Colonic mucosa (tissue), 4 donors: ENCODE measurements around the gene ANK3. TPM values are rescaled to one million over a fixed set of nuclear protein-coding genes. Genes with fewer than 3 reads are reported as not detected.

Source experiments
- DNase-seq: peaks from one replicate; pipeline ENCODE4 v3.0.0-alpha.2; 2020
- H3K27ac ChIP-seq: fragments of 200-600 bp; one replicate; pipeline ENCODE4 v1.8.0; 2021
- H3K27me3 ChIP-seq: fragments of 200-600 bp; one replicate; pipeline ENCODE4 v1.8.0; 2021
- H3K36me3 ChIP-seq: fragments of 200-600 bp; one replicate; pipeline ENCODE4 v1.8.0; 2021
- H3K4me1 ChIP-seq: fragments of 200-600 bp; one replicate; pipeline ENCODE4 v1.8.0; 2021; ENCODE audit warnings: mild to moderate bottlenecking
- H3K4me3 ChIP-seq: fragments of 200-600 bp; one replicate; pipeline ENCODE4 v1.8.0; 2021
- H3K9ac ChIP-seq, 2 donors: one replicate each; pipeline ENCODE4 v1.7.0; 2013; ENCODE audit warnings: control low read depth in 2 of 2, low read depth in 2 of 2, low read length in 2 of 2
- H3K9me3 ChIP-seq: fragments of 200-600 bp; one replicate; pipeline ENCODE4 v1.8.0; 2021
- CTCF ChIP-seq: fragments of 200-600 bp; IDR thresholded peaks from one replicate; pipeline ENCODE4 v1.8.0; 2022; ENCODE audit warnings: antibody characterized with exemption, mild to moderate bottlenecking
- intact Hi-C: fragments of 100-400 bp; cut with DNase I; formaldehyde crosslinking; loops from one replicate; pipeline ENCODE4 v1.14.1; 2022
- total RNA-seq, 2 donors: library from RNA; stranded (reverse); fragmentation: NEBNext Ultra II Directional in 1 of 2; extraction: Animal tissue kit (Norgen Biotek cat#: 25700) in 1 of 2; gene quantifications; one replicate each; pipeline ENCODE4 v1.2.1, GENCODE V29; 2021
- donor health status: healthy.
- donor health status: DM: no; HTN: no; CAD: no.
- donor health status: DM: no; HTN: no; CAD: no.

The ANK3 gene
- total RNA-seq, 2 donors from 2014 or later: 34.6 to 82.8 TPM

- Histone ChIP-seq H3K4me1 (no peaks in the 10 kb centered on the region), H3K27ac (no peak overlapping the region), H3K9ac (no peak overlapping the region), H3K4me3 (no peak overlapping the region), H3K36me3 (no peaks in the 10 kb centered on the region), H3K9me3 (no peaks in the 10 kb centered on the region), H3K27me3 (no peaks in the 10 kb centered on the region)
- intact Hi-C loops: no loop called here
- no peak for DNase-seq
- no peak for TF ChIP-seq CTCF
Observed at GRCh38 chr10:60429084-60429849, 39.6 kb upstream of the ANK3 start.

GRCh38 chr10:60428387-60428737 lies 38.7 kb upstream of the ANK3 start:
- H3K9me3 ChIP-seq: no peaks in the 10 kb centered on the region
- H3K4me1 ChIP-seq: no peaks in the 10 kb centered on the region
- intact Hi-C loops: no loop called here
- H3K36me3 ChIP-seq: no peaks in the 10 kb centered on the region
- no peaks in the 10 kb centered on the region for H3K27me3 ChIP-seq
- no peak overlapping the region for H3K27ac ChIP-seq
- no peak for DNase-seq
- H3K9ac ChIP-seq: no peak overlapping the region
- TF ChIP-seq CTCF: no peak
- H3K4me3 ChIP-seq: no peak overlapping the region

- no peak overlapping the region for H3K27ac ChIP-seq
- H3K9me3 ChIP-seq: no peaks in the 10 kb centered on the region
- no peak for TF ChIP-seq CTCF
- H3K4me1 ChIP-seq: no peaks in the 10 kb centered on the region
- no peak for DNase-seq
- H3K36me3 ChIP-seq: no peaks in the 10 kb centered on the region
- no peak overlapping the region for H3K4me3 ChIP-seq
- intact Hi-C loops: no loop called here
- no peak overlapping the region for H3K9ac ChIP-seq
- no peaks in the 10 kb centered on the region for H3K27me3 ChIP-seq
Observed at GRCh38 chr10:60427709-60428386, 38.2 kb upstream of the ANK3 start.

GRCh38 chr10:60427148-60427547 lies 37.5 kb upstream of the ANK3 start:
- no peaks in the 10 kb centered on the region for H3K4me1 ChIP-seq
- no peak for TF ChIP-seq CTCF
- no peak for DNase-seq

GRCh38 chr10:60426425-60426824 lies 36.8 kb upstream of the ANK3 start:
- H3K36me3 ChIP-seq: no peaks in the 10 kb centered on the region
- no peak overlapping the region for H3K4me3 ChIP-seq
- no peak for DNase-seq
- no peak overlapping the region for H3K27ac ChIP-seq
- no peaks in the 10 kb centered on the region for H3K9me3 ChIP-seq
- TF ChIP-seq CTCF: no peak
- H3K4me1 ChIP-seq: no peaks in the 10 kb centered on the region
- H3K9ac ChIP-seq: no peak overlapping the region
- intact Hi-C loops: no loop called here
- H3K27me3 ChIP-seq: no peaks in the 10 kb centered on the region

More at GRCh38 chr10:60427148-60427547, 37.5 kb upstream of the ANK3 start:
- H3K36me3 ChIP-seq: no peaks in the 10 kb centered on the region
- no peak overlapping the region for H3K4me3 ChIP-seq
- no peak overlapping the region for H3K27ac ChIP-seq
- H3K9me3 ChIP-seq: no peaks in the 10 kb centered on the region
- no peak overlapping the region for H3K9ac ChIP-seq
- intact Hi-C loops: no loop called here
- H3K27me3 ChIP-seq: no peaks in the 10 kb centered on the region
